Keratinocyte (primary cell): ENCODE data around the gene KCNH2.

Source experiments
- CTCF ChIP-seq, 3 experiments: IDR thresholded peaks in 1 of 3; conservative IDR thresholded peaks in 1 of 3; optimal IDR thresholded peaks in 1 of 3; 2 replicates in 2 of 3; 3 replicates in 1 of 3; pipeline versions ENCODE3 to v1.5.1; 2011; ENCODE audit warnings: low read length in 3 of 3, mild to moderate bottlenecking in 3 of 3, moderate library complexity in 2 of 3, control low read depth in 1 of 3, inconsistent platforms in 1 of 3; ENCODE audit not compliant: insufficient read depth in 2 of 3; ENCODE audit errors: extremely low read depth in 1 of 3
- EZH2 ChIP-seq: IDR thresholded peaks from one replicate; pipeline ENCODE4 v1.6.1; 2012; ENCODE audit warnings: inconsistent platforms, mild to moderate bottlenecking, low read length, moderate library complexity

- TF ChIP-seq CTCF (optimal IDR thresholded peaks at IDR 0.05 in 1 of 3, IDR thresholded peaks at IDR 0.05 in 1 of 3, conservative IDR thresholded peaks at IDR 0.05 in 1 of 3; ENCODE audit: extremely low read depth in 1 of 3, insufficient read depth in 2 of 3, low read length in 3 of 3) (no peak), EZH2 (no peak)
Measured at GRCh38 chr7:151005566-151005965, 27.4 kb upstream of the KCNH2 start.
